GM18505 (cell line): ENCODE results near the gene CLN5.

ENCODE experiments used
- ATAC-seq: cut with Tn5 transposase; IDR thresholded peaks from one replicate; pipeline ENCODE4 v1.9.1; 2021; ENCODE audit not compliant: unreplicated experiment
- POLR2A ChIP-seq: IDR thresholded peaks from 4 replicates; pipeline ENCODE4 v1.6.1; 2011; ENCODE audit warnings: borderline replicate concordance; ENCODE audit not compliant: insufficient read depth, insufficient read length; ENCODE audit errors: extremely low read depth

Gene CLN5

GRCh38 chr13:77016251-77016812 lies 24.5 kb downstream of the CLN5 start:
- ATAC-seq = no peak
- no peak for TF ChIP-seq POLR2A

GRCh38 chr13:77016888-77017623 lies 25.2 kb downstream of the CLN5 start:
- no peak for ATAC-seq
- TF ChIP-seq POLR2A = no peak

GRCh38 chr13:77019756-77020155 lies 27.9 kb downstream of the CLN5 start:
- ATAC-seq = no peak
- TF ChIP-seq POLR2A = no peak

GRCh38 chr13:77022341-77022740 lies 30.5 kb downstream of the CLN5 start:
- TF ChIP-seq POLR2A = no peak
- ATAC-seq = no peak

GRCh38 chr13:77026255-77026860 lies 34.5 kb downstream of the CLN5 start:
- no peak for TF ChIP-seq POLR2A
- ATAC-seq = peak; percentile 64

GRCh38 chr13:77026861-77027621 lies 35.2 kb downstream of the CLN5 start, which contains the start of gene FBXL3:
FBXL3 (minus strand) TSS chr13:77027159; CDS start chr13:77021860, 5,299 bp downstream.
- ATAC-seq = peak; percentile 58
- peak; percentile 83 for TF ChIP-seq POLR2A

- no peak for ATAC-seq
- TF ChIP-seq POLR2A = no peak
Measured at GRCh38 chr13:77028202-77028601, 36.3 kb downstream of the CLN5 start.

GRCh38 chr13:77029436-77029835 lies 37.6 kb downstream of the CLN5 start:
- no peak for ATAC-seq
- TF ChIP-seq POLR2A = no peak

- ATAC-seq = no peak
- TF ChIP-seq POLR2A = no peak
Measured at GRCh38 chr13:77031656-77032243, 39.9 kb downstream of the CLN5 start.

- ATAC-seq = no peak
- no peak for TF ChIP-seq POLR2A
Measured at GRCh38 chr13:77033717-77034302, 41.9 kb downstream of the CLN5 start.

- ATAC-seq = no peak
- no peak for TF ChIP-seq POLR2A
Measured at GRCh38 chr13:77034881-77035280, 43.0 kb downstream of the CLN5 start.

GRCh38 chr13:77036279-77036678 lies 44.4 kb downstream of the CLN5 start:
- no peak for ATAC-seq
- TF ChIP-seq POLR2A = no peak

GRCh38 chr13:77038907-77039480 lies 47.1 kb downstream of the CLN5 start:
- TF ChIP-seq POLR2A = no peak
- ATAC-seq = no peak

GRCh38 chr13:77040076-77040475 lies 48.2 kb downstream of the CLN5 start:
- ATAC-seq = no peak
- no peak for TF ChIP-seq POLR2A
